GM06990 (cell line): Measurements from ENCODE around the gene CCDC136.
A peak's percentile ranks its signal among the peaks of the same experiment; 100 is the strongest.

Experiments
- DNase-seq: peaks from one replicate; pipeline ENCODE4 v3.0.0-alpha.2; 2011; ENCODE audit not compliant: insufficient read length; ENCODE audit errors: extremely low read depth
- H3K27me3 ChIP-seq: replicated peaks from 2 replicates; pipeline ENCODE4 v1.6.0; 2011; ENCODE audit warnings: low read length; ENCODE audit not compliant: control insufficient read depth, insufficient read depth
- H3K36me3 ChIP-seq: 2 replicates; pipeline ENCODE4 v1.5.1; 2011; ENCODE audit warnings: low read length; ENCODE audit not compliant: control insufficient read depth, insufficient read depth
- H3K4me3 ChIP-seq: replicated peaks from 2 replicates; pipeline ENCODE4 v1.5.1; 2011; ENCODE audit warnings: low read depth, mild to moderate bottlenecking, control low read depth, low read length
- CTCF ChIP-seq: IDR thresholded peaks from 2 replicates; pipeline ENCODE4 v1.5.1; 2011; ENCODE audit warnings: low read length, control low read depth, mild to moderate bottlenecking, inconsistent platforms; ENCODE audit not compliant: insufficient read depth, poor library complexity, severe bottlenecking

CCDC136 gene

DNA sequence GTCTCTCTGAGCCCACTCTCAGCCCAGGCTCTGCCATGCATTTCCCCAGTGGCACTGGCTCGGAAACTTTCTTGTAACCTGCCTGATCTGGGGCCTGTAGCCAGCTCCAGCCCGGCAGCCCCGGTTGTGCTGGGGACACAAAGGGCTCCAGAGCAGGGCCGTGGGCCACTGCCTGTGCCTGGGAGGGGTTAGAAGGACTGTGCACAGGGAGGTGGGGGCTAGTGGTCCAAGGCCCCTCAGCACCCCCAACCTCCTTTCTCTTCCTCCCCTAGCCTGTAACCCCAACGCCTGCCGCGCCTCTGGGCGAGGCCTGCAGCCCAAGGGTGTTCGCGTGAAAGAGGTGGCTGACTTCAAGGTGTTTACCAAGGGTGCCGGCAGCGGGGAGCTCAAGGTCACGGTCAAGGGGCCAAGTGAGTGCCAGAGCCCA lies 48.0 kb downstream of the CCDC136 start:
- no peaks in the 10 kb centered on the region for H3K36me3 ChIP-seq
- TF ChIP-seq CTCF, result no peak
- H3K27me3 ChIP-seq, result no peaks in the 10 kb centered on the region; the same call in 1 of the 2 replicates
- H3K4me3 ChIP-seq, result no peak overlapping the region
- DNase-seq, result no peak

DNA sequence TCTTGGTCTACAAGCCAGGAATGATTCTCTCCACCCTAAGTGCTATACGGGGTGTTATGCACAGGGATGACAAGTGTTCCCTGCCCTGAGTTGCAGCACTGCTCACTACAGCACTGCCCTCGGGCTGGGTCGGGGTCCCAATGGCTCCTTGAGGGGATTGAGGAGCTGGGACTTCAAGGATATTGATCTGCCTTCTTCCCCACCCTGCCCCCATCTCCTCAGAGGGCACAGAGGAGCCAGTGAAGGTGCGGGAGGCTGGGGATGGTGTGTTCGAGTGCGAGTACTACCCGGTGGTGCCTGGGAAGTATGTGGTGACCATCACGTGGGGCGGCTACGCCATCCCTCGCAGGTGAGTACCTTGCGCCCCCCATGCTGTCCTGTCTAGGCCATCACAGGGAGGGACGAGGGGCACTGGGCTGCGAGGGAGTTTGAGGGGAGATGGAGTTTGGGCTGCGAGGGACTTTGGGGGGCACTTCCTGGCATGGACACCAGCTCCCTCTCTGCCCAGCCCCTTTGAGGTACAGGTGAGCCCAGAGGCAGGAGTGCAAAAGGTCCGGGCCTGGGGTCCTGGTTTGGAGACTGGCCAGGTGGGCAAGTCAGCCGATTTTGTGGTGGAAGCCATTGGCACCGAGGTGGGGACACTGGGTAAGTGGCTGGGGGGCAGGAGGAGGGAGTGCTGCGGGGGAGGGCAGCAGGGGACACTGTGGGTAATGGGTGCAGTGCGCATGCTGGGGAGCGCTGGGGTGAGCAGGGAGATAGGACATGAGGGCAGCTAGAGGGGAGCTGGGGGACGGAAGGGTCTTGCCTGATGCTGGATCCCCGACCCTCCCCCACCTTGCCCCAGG lies 48.8 kb downstream of the CCDC136 start:
- no peak for TF ChIP-seq CTCF
- no peak for DNase-seq
- H3K36me3 ChIP-seq, result no peaks in the 10 kb centered on the region

DNA sequence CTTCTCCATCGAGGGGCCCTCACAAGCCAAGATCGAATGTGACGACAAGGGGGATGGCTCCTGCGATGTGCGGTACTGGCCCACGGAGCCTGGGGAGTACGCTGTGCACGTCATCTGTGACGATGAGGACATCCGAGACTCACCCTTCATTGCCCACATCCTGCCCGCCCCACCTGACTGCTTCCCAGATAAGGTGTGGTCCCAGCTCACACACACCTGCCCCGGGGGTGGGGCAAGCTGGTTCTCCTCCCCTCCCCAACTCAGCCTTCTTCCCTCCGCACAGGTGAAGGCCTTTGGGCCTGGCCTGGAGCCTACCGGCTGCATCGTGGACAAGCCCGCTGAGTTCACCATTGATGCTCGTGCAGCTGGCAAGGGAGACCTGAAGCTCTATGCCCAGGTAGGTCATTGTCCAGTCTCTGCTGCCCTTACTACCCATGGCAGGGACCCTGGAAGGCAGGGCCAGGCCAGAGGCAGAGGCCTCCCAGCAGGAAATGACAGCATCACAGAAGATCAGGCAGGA lies 49.5 kb downstream of the CCDC136 start:
- TF ChIP-seq CTCF, result no peak
- Histone ChIP-seq H3K36me3 (no peaks in the 10 kb centered on the region), H3K27me3 (no peaks in the 10 kb centered on the region; the same call in 1 of the 2 replicates), H3K4me3 (no peak overlapping the region)
- DNase-seq, result no peak

More for the DNA sequence above, 48.8 kb downstream of the CCDC136 start:
- Histone ChIP-seq H3K27me3 (no peaks in the 10 kb centered on the region; the same call in 1 of the 2 replicates), H3K4me3 (no peak overlapping the region)

DNA sequence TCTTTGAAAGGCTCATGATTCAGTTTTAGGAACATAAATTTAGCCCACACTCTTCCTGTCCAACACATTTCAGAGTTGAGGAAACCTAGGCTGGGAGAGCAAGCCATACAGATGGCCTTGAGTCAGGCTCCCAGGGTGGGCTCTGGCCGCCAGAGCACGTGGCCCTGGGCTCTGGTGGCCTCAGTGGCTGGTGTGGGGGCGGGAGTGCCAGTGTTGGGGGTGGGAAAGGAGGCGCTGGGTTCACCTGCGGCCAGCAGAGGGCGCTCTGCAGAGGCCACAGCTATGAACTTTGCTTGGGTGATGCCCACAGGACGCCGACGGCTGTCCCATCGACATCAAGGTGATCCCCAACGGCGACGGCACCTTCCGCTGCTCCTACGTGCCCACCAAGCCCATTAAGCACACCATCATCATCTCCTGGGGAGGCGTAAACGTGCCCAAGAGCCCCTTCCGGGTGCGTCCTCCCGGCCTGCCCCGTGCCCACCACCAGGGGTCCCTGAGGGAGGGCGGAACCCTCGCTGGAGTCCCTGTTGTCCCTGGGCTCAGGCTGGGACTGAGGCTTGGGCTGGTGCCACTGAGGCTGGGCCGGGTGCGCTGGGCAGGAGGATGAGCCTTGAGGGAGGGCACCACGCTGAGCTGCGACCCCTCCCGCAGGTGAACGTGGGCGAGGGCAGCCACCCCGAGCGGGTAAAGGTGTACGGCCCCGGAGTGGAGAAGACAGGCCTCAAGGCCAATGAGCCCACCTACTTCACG lies 50.3 kb downstream of the CCDC136 start:
- peak; percentile 87 for TF ChIP-seq CTCF
- Histone ChIP-seq H3K36me3 (no peaks in the 10 kb centered on the region), H3K4me3 (no peak overlapping the region), H3K27me3 (no peaks in the 10 kb centered on the region; the same call in 1 of the 2 replicates)
- DNase-seq, result peak; percentile 60

GRCh38 chr7:128842674-128843641 lies 51.2 kb downstream of the CCDC136 start:
- no peak for DNase-seq
- H3K36me3 ChIP-seq, result no peaks in the 10 kb centered on the region

More at GRCh38 chr7:128842674-128843641, 51.2 kb downstream of the CCDC136 start:
- Histone ChIP-seq H3K27me3 (no peaks in the 10 kb centered on the region; the same call in 1 of the 2 replicates), H3K4me3 (no peak overlapping the region)
- TF ChIP-seq CTCF, result no peak
